NB4 (cell line): ENCODE measurements around the gene RADIL.

Source experiments
- DNase-seq: peaks from one replicate; pipeline ENCODE4 v3.0.0; 2010; ENCODE audit warnings: low read depth
- H3K4me3 ChIP-seq: one replicate; pipeline ENCODE4 v1.5.1; 2011; ENCODE audit warnings: mild to moderate bottlenecking, low read depth, low read length, moderate library complexity
- CTCF ChIP-seq: IDR thresholded peaks from one replicate; pipeline ENCODE4 v1.5.1; 2012; ENCODE audit warnings: low read depth, low read length
- MYC ChIP-seq: IDR thresholded peaks from 2 replicates; pipeline ENCODE4 v1.6.1; 2011; ENCODE audit warnings: low read depth, low read length
- POLR2A ChIP-seq: IDR thresholded peaks from 2 replicates; pipeline ENCODE4 v1.6.1; 2011; ENCODE audit warnings: mild to moderate bottlenecking; ENCODE audit not compliant: insufficient read length; ENCODE audit errors: extremely low read depth
- TF ChIP-seq, protein P1 (sequence below): IDR thresholded peaks from 2 replicates; pipeline ENCODE4 v1.6.1; 2011; ENCODE audit warnings: low read depth, low read length

The RADIL gene

GRCh38 chr7:4768597-4769569 is 114.6 kb downstream of the RADIL start:
- TF ChIP-seq CTCF (no peak), MYC (no peak)
- no peak for DNase-seq
- H3K4me3 ChIP-seq: no peak overlapping the region

DNA sequence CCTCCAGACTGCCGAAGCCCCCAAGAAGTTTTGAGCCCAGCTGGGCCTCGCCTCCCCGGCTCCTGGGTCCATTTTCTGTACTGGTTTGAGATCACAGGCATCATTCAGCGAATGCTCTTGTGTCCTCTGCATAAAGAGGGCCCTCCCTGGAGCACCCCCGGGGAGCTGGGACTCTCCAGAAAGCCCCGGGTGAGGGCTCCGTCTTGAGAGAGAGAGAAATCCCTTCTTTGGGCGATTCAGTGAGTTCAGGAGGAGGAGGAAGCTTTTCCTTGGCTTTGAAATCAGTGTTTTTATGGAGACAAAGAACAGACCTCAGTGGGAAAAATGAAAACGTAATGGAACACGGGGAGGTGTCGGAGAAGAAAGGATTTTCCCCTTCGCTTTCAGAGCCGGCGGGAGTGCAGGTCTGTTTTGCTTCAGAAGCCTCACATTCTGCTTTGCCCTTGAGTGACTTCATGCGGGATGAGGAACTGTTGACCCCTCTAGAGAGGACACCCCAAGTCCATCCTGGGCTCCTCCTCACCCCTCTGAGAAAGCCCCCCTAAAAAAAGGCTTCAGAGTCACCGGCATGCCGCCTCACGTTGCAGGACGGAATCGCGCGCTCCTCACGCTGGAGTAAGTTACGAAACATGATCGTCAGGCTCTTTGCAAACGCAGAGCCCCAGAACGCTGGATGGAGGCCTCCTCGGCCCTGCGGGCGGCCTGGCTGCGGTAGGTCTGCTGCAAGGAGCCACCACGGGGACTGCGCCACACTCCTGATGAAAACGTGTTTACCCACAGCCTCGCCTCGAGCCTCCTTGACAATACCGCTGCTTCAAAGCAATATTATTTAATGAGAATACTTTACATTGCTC is 116.6 kb downstream of the RADIL start:
- DNase-seq: no peak
- TF ChIP-seq POLR2A (no peak), CTCF (no peak), MYC (no peak)
- TF ChIP-seq, protein P1, sequence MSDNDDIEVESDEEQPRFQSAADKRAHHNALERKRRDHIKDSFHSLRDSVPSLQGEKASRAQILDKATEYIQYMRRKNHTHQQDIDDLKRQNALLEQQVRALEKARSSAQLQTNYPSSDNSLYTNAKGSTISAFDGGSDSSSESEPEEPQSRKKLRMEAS: no peak
- H3K4me3 ChIP-seq: no peak overlapping the region

DNA sequence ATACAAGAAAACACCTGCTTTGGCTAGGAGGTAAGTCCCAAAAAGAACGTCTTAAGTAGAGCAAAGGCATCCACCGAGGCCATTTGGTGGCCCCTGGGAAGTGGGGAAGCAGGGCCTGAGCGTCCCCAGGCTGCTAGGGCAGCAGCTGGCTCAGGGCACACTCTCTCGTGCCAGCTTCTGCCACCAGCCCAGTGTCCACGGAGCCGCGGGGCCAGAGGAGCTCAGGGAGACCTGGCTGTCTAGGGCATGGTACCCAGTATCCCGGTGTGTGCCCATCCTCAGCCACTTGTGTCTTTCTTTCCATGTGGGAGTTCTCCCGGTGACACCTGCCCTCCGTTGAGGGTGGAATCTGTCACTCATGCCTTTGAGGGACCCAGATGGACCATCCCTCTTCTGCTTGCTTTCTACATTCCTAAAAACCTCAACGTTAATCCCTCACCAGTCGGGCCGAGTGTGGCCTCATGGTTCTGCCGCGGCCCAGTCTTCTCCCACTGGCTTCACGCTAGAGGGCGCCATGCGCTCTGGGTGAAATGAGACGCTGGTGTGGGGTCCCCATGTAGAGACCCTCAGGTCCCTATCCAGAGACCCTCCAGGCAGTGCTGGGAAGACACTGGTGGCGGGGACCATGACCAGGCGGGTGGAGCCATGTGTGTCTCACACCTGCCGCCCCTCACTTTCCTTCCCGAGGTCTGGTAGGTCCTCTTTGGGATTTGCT is 117.6 kb downstream of the RADIL start:
- DNase-seq: no peak
- TF ChIP-seq CTCF: peak; percentile 11
- no peak for TF ChIP-seq POLR2A
- no peak for TF ChIP-seq MYC
- TF ChIP-seq, protein P1: no peak
- no peak overlapping the region for H3K4me3 ChIP-seq

- DNase-seq: peak; percentile 33
- no peak overlapping the region for H3K4me3 ChIP-seq
- TF ChIP-seq, protein P1: no peak
- TF ChIP-seq POLR2A: peak; percentile 5
These were observed 119.0 kb downstream of the RADIL start for GRCh38 chr7:4764402-4765007.

- TF ChIP-seq MYC (no peak), POLR2A (no peak), CTCF (no peak)
- TF ChIP-seq, protein P1: no peak
- H3K4me3 ChIP-seq: no peak overlapping the region
- DNase-seq: no peak
These were observed 119.7 kb downstream of the RADIL start for GRCh38 chr7:4763794-4764185.
